Stimulated activated CD8-positive, alpha-beta memory T cell treated with anti-CD3 and anti-CD28 coated beads, Interleukin-12 subunit alpha, Interleukin-12 subunit beta, amount 100 ng/mL, for 4 hours (primary cell): ENCODE data around the gene NECTIN4.

ENCODE experiments used
- DNase-seq: peaks from one replicate; pipeline ENCODE4 v3.0.0-alpha.2; 2020; ENCODE audit warnings: low read depth

Gene NECTIN4

GRCh38 chr1:161111527-161111926 is 22.2 kb upstream of the NECTIN4 start:
- DNase-seq: no peak

GRCh38 chr1:161111117-161111516 is 21.8 kb upstream of the NECTIN4 start:
- no peak for DNase-seq

- no peak for DNase-seq
Measured at GRCh38 chr1:161106431-161106830, 17.1 kb upstream of the NECTIN4 start.

GRCh38 chr1:161100556-161100955 is 11.2 kb upstream of the NECTIN4 start:
- no peak for DNase-seq

- DNase-seq: no peak
Measured at GRCh38 chr1:161099090-161099802, 9.9 kb upstream of the NECTIN4 start.

- peak; percentile 50 for DNase-seq
Measured at GRCh38 chr1:161098210-161099068, 9.1 kb upstream of the NECTIN4 start, which contains the start of gene KLHDC9. TSS of gene KLHDC9 (plus strand) at chr1:161098361. CDS start at chr1:161098536, 175 bp downstream.

- DNase-seq: no peak
Measured at GRCh38 chr1:161096530-161096929, 7.2 kb upstream of the NECTIN4 start.

GRCh38 chr1:161096015-161096414 is 6.7 kb upstream of the NECTIN4 start:
- no peak for DNase-seq

- no peak for DNase-seq
Measured at GRCh38 chr1:161095230-161095629, 5.9 kb upstream of the NECTIN4 start.

GRCh38 chr1:161094481-161094880 is 5.1 kb upstream of the NECTIN4 start:
- no peak for DNase-seq

GRCh38 chr1:161092621-161093028 is 3.3 kb upstream of the NECTIN4 start:
- peak; percentile 33 for DNase-seq

- no peak for DNase-seq
Measured at GRCh38 chr1:161091796-161092507, 2.6 kb upstream of the NECTIN4 start.

GRCh38 chr1:161091093-161091492 is 1.7 kb upstream of the NECTIN4 start:
- DNase-seq: no peak

- no peak for DNase-seq
Measured at GRCh38 chr1:161090617-161091016, 1.3 kb upstream of the NECTIN4 start.

- no peak for DNase-seq
Measured at GRCh38 chr1:161089938-161090337, 580 bp upstream of the NECTIN4 start.

GRCh38 chr1:161088587-161089110 is 709 bp downstream of the NECTIN4 start:
- no peak for DNase-seq

- DNase-seq: no peak
Measured at GRCh38 chr1:161086457-161086856, 2.9 kb downstream of the NECTIN4 start.

- no peak for DNase-seq
Measured at GRCh38 chr1:161085165-161085564, 4.2 kb downstream of the NECTIN4 start.

- no peak for DNase-seq
Measured at GRCh38 chr1:161084597-161084988, 4.8 kb downstream of the NECTIN4 start.

GRCh38 chr1:161083748-161084596 is 5.4 kb downstream of the NECTIN4 start:
- no peak for DNase-seq

GRCh38 chr1:161082996-161083747 is 6.2 kb downstream of the NECTIN4 start:
- DNase-seq: no peak
